Choroid plexus epithelial cell (primary cell): ENCODE results near the gene TMPRSS4.

Experiments used
- DNase-seq: peaks from one replicate; pipeline ENCODE4 v3.0.0-alpha.2; 2010; ENCODE audit warnings: low read depth
- H3K4me3 ChIP-seq: 2 replicates; pipeline ENCODE4 v1.5.1; 2011; ENCODE audit warnings: low read depth, mild to moderate bottlenecking, control low read depth, low read length, moderate library complexity
- TF ChIP-seq, protein P1 (sequence below): conservative IDR thresholded peaks from 2 replicates; pipeline ENCODE4 v1.5.1; 2011; ENCODE audit warnings: low read depth, mild to moderate bottlenecking, control low read depth, inconsistent platforms, low read length, moderate library complexity

The TMPRSS4 gene

DNA sequence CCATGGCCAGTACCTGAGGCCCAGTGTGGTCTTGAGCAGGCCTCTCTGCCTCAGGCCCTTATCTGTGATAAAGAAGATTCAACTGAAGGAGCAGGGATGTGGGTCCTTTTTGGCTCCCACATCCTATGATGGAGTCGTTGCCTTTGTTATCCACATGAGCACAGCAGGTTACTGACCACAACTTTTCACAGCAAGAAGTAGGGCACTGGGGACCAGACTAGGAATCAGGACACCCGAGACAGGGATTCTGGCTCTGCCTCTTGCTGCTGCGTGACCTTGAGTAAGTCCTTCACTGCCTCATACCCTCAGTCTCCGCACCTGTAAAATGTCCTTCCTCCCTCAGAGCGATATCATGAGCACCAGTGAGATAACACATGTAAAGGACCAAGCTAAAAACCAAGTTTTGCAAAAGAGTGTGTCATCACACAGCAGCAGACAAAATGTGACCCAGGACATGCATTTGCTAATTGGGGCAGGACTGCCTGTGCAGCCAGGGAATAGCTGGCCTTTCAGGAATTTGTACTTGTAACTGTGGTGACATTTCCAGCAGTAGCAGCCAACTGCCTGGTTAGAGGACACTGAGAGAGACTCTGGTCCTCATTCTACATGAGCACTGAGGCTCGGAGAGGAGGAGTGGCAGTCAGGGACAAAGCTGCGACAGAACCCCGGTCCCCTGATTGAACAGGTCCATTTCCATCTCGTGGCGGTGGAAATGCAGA is 23.1 kb downstream of the TMPRSS4 start:
- TF ChIP-seq, protein P1, sequence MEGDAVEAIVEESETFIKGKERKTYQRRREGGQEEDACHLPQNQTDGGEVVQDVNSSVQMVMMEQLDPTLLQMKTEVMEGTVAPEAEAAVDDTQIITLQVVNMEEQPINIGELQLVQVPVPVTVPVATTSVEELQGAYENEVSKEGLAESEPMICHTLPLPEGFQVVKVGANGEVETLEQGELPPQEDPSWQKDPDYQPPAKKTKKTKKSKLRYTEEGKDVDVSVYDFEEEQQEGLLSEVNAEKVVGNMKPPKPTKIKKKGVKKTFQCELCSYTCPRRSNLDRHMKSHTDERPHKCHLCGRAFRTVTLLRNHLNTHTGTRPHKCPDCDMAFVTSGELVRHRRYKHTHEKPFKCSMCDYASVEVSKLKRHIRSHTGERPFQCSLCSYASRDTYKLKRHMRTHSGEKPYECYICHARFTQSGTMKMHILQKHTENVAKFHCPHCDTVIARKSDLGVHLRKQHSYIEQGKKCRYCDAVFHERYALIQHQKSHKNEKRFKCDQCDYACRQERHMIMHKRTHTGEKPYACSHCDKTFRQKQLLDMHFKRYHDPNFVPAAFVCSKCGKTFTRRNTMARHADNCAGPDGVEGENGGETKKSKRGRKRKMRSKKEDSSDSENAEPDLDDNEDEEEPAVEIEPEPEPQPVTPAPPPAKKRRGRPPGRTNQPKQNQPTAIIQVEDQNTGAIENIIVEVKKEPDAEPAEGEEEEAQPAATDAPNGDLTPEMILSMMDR = no peak
- no peak overlapping the region for H3K4me3 ChIP-seq
- DNase-seq = no peak

DNA sequence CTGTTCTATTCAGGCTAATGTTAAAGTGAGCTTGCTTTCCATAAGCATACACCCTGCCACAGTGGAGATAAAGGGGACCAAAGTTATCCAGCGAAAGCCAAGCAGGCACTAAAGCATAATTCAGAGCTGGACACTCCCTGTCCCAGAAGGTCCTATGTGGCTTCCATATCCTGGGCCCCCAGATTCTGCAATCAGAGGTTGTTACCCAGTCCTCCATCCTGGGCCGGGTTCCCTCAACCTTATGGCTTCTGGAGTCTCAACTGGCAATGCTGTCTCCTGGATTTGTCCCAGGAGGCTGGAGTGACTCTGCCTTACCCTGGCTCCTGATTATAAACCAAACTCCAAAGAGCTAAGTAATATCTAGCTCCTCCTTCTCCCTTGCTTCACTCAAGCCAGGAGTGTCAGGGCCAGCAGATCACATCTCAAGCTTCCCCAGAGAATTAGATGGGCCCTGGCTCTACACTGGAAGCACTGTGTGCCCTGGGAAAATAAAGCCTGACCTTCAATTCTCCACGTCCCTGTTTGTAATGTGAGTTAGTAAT is 23.9 kb downstream of the TMPRSS4 start:
- no peak overlapping the region for H3K4me3 ChIP-seq
- DNase-seq = no peak
- TF ChIP-seq, protein P1 = no peak

DNA sequence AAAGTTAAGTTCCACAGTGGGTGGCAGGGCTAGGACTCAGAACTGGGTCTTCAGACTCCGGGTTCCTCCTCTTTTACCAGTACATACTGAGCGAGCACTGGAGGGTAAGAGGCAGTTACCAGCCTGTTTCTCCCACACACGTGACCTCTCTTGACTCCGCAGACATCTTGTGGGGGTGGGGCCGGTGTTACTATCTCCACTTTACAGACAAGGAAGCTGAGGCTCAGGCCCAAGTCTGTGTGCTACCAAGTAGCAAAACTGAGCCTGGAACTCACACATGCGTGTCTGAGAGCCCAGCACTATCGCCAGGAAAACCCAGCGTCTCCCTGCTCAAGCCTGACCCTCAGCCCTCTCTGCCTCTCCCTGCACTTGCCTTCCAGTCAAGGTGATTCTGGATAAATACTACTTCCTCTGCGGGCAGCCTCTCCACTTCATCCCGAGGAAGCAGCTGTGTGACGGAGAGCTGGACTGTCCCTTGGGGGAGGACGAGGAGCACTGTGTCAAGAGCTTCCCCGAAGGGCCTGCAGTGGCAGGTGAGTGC is 25.9 kb downstream of the TMPRSS4 start:
- H3K4me3 ChIP-seq = no peak overlapping the region
- TF ChIP-seq, protein P1 = no peak
- DNase-seq = no peak

DNA sequence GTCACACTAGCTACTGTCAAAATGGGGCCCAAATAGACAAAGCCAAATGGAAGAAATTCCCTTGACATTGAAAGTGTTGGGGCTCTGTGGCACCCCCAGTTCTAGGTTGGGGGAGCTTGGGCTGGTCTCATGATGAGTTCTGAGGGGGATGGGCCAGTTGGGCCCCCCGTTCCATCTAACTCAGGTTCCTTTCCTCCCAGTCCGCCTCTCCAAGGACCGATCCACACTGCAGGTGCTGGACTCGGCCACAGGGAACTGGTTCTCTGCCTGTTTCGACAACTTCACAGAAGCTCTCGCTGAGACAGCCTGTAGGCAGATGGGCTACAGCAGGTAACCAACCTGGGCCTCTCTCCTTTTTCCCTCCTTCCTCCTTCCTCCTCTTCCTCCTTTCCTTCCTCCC is 27.6 kb downstream of the TMPRSS4 start:
- no peak overlapping the region for H3K4me3 ChIP-seq
- DNase-seq = no peak
- TF ChIP-seq, protein P1 = no peak

DNA sequence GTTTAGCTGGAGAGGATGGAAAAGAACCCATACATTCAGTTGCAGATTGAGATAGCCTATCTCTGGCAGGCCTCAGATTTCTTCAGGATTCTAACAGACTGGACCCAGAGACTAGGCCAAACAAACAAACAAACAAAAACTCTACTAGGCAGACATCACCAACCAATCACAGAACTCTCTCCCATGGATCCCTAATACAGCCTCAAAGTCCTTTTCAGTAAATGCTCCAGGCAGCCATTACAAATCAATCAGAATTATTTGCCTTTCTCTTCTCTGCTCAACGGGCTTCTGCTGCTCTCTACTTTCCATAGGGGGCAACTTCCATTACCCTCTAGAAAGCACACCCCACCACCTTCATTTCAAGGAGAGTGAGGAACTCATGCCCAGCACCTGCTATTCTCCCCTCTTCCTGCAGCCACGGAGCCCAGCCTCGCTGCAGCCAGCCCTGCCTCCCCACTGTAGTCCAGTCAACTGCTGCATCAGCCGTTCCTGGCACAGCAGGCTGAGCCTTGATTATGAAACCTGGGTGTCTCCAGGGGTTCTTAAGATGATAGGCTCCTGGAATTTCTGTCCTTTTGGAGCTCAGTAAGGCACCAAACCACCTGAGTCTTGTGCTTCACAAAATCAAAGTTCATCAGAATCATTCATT is 28.9 kb downstream of the TMPRSS4 start:
- DNase-seq = no peak
- TF ChIP-seq, protein P1 = no peak
- no peak overlapping the region for H3K4me3 ChIP-seq

DNA sequence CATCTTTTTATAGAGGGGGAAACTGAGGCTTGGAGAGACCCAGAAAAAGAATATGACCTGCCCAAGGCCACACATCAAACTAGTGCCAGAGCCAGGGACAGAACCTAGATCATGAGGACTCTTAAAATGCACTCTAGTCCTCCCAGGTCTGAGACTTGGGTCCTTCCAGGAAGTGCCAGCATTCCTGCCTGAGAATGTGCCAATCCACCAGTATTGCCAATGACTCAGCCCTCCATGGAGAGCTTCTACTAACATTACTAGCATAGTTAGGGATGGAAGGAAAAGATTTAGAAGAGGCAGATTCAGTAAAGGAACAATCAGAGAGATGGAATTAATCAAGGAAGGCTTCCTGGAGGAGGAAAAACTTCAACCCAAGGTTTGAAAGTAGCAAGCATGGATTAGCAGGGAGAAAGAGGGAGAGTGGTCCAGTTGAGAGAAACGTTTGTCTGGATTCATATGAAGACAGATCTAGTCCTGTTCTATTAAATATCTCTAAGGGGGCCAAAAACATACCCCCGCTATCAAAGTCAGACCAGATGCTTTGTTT is 30.0 kb downstream of the TMPRSS4 start:
- DNase-seq = no peak
- no peak overlapping the region for H3K4me3 ChIP-seq
- TF ChIP-seq, protein P1 = no peak
